Measurements from ENCODE around the gene NDST3. TPM values are rescaled to one million over a fixed set of nuclear protein-coding genes. Genes with fewer than 3 reads are reported as not detected.

Gene NDST3
- total RNA-seq, 1 experiment from 2014 or later = 0.70 TPM

- H3K36me3 Mint-ChIP-seq (ENCODE audit: insufficient read depth in 1 of 3, low read depth in 3 of 3) = no peaks in the 10 kb centered on the region
- Histone ChIP-seq H3K79me2 (ENCODE audit: insufficient read depth, low read length) (no peaks in the 10 kb centered on the region), H2AK5ac (ENCODE audit: insufficient read length, low read length) (no peak overlapping the region), H3K23me2 (ENCODE audit: insufficient read length, low read depth, low read length, poor library complexity, severe bottlenecking) (no peaks in the 10 kb centered on the region), H3K18ac (ENCODE audit: insufficient read length, low read depth, low read length) (no peak overlapping the region), H2BK5ac (ENCODE audit: insufficient read length, low read length) (no peak overlapping the region), H3T11ph (ENCODE audit: low read length) (no peak overlapping the region), H3K4me2 (ENCODE audit: insufficient read depth, insufficient read length, low read length) (no peak overlapping the region), H2BK12ac (ENCODE audit: insufficient read length, low read depth, low read length) (no peak overlapping the region), H4K5ac (ENCODE audit: insufficient read length, low read depth, low read length) (no peak overlapping the region), H3K9ac (ENCODE audit: extremely low read depth, insufficient read length, low read length) (no peak overlapping the region), H2AFZ (ENCODE audit: low read length) (no peak overlapping the region), H2BK120ac (ENCODE audit: low read depth, low read length, poor library complexity, severe bottlenecking) (no peak overlapping the region), H4K91ac (ENCODE audit: insufficient read length, low read depth, low read length) (no peak overlapping the region), H2BK15ac (ENCODE audit: low read depth, low read length) (no peak overlapping the region), H3K23ac (ENCODE audit: insufficient read length, low read depth, low read length) (no peak overlapping the region), H3K27ac (ENCODE audit: insufficient read length, low read depth, low read length) (no peak overlapping the region), H3K27me3 (ENCODE audit: insufficient read depth, low read length) (no peaks in the 10 kb centered on the region), H2BK20ac (ENCODE audit: low read depth, low read length, poor library complexity, severe bottlenecking) (no peak overlapping the region), H3K14ac (ENCODE audit: insufficient read depth, low read length) (no peak overlapping the region), H3K9me3 (ENCODE audit: control insufficient read depth, low read depth, low read length) (no peaks in the 10 kb centered on the region), H3K56ac (ENCODE audit: insufficient read length, low read depth, low read length) (no peak overlapping the region), H3K4ac (ENCODE audit: low read depth, low read length) (no peak overlapping the region), H4K8ac (replicated peaks; ENCODE audit: insufficient read length, low read depth, low read length) (no peak overlapping the region), H3K4me1 (ENCODE audit: insufficient read depth, low read length) (no peaks in the 10 kb centered on the region), H3K79me1 (ENCODE audit: insufficient read depth, low read depth, low read length, poor library complexity, severe bottlenecking) (no peaks in the 10 kb centered on the region), H4K20me1 (ENCODE audit: control insufficient read depth, insufficient read depth, insufficient read length) (no peaks in the 10 kb centered on the region)
- H3K4me1 Mint-ChIP-seq = no peaks in the 10 kb centered on the region
- TF ChIP-seq, protein P1, sequence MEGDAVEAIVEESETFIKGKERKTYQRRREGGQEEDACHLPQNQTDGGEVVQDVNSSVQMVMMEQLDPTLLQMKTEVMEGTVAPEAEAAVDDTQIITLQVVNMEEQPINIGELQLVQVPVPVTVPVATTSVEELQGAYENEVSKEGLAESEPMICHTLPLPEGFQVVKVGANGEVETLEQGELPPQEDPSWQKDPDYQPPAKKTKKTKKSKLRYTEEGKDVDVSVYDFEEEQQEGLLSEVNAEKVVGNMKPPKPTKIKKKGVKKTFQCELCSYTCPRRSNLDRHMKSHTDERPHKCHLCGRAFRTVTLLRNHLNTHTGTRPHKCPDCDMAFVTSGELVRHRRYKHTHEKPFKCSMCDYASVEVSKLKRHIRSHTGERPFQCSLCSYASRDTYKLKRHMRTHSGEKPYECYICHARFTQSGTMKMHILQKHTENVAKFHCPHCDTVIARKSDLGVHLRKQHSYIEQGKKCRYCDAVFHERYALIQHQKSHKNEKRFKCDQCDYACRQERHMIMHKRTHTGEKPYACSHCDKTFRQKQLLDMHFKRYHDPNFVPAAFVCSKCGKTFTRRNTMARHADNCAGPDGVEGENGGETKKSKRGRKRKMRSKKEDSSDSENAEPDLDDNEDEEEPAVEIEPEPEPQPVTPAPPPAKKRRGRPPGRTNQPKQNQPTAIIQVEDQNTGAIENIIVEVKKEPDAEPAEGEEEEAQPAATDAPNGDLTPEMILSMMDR (conservative IDR thresholded peaks at IDR 0.05) = no peak
- no peak overlapping the region for H3K27ac Mint-ChIP-seq
- no peaks in the 10 kb centered on the region for H3K9me3 Mint-ChIP-seq
- no peak overlapping the region for H3K4me3 Mint-ChIP-seq
- no peaks in the 10 kb centered on the region for H3K27me3 Mint-ChIP-seq (ENCODE audit: low read depth)
- DNase-seq = no peak
- WGBS (ENCODE audit: extremely low coverage, insufficient read length, low lambda C conversion rate) = no CpG with 5 or more reads among the region's 7 CpGs
Measured at GRCh38 chr4:118226311-118227010, 192.2 kb downstream of the NDST3 start.
